AG08396 (cell line): ENCODE measurements around the gene ZDHHC21.
A peak's percentile ranks its signal among the peaks of the same experiment; 100 is the strongest.
"Not testable (repeated sequence)": the region's sequence is repeated elsewhere in the genome, so short reads cannot be mapped to it uniquely, and the experiment has no call there.

Experiments
- DNase-seq: peaks from one replicate; pipeline ENCODE4 v3.0.0; 2012; ENCODE audit warnings: low spot score, mixed read lengths

ZDHHC21 gene

DNA sequence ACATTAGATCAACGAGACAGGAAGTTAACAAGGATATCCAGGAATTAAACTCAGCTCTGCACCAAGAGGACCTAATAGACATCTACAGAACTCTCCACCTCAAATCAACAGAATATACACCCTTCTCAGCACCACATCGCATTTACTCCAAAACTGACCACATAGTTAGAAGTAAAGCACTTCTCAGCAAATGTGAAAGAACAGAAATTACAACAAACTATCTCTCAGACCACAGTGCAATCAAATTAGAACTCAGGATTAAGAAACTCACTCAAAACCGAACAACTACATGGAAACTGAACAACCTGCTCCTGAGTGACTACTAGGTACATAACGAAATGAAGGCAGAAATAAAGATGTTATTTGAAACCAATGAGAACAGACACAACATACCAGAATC lies 10.6 kb downstream of the ZDHHC21 start:
- DNase-seq: not testable (repeated sequence)

DNA sequence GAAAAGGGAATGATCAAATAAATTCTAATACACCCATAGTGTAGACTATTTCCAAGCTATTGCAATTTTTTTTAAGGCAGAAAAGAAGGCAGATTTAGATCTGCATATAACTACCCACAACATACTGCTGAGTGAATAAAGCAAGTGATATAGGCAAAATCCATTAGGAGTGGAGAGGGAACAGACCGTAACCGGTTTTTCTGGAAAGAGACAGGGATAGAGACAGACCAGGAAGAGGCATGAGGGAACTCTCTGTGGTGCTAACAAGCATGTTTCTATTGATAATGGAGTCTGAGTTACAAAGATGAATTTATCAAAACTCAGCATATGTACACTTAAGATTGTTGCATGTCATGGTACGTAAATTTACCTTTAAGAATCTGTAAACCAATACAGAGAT lies 14.5 kb downstream of the ZDHHC21 start:
- no peak for DNase-seq

DNA sequence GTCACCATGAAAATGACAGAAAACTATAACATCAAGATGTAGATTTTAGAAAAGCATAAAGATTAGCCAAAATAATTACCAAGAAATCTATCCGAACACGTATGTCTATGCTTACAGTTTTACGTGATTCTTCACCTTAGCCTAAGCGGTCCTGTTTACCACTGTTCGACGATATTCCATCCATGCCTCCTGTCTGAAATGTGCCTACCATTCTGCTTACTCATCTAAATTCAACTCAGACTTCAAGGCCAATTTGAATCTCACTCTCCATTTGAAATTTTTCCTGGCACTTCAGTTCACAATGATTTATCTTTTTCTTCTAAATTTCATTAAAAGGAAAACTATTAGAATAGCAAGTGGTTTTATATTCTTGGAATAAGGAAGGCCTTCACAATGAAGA lies 15.4 kb downstream of the ZDHHC21 start:
- no peak for DNase-seq

GRCh38 chr9:14677396-14677795 lies 15.8 kb downstream of the ZDHHC21 start:
- DNase-seq: no peak

GRCh38 chr9:14674630-14675029 lies 18.6 kb downstream of the ZDHHC21 start:
- no peak for DNase-seq

GRCh38 chr9:14671377-14671776 lies 21.9 kb downstream of the ZDHHC21 start:
- DNase-seq: no peak

DNA sequence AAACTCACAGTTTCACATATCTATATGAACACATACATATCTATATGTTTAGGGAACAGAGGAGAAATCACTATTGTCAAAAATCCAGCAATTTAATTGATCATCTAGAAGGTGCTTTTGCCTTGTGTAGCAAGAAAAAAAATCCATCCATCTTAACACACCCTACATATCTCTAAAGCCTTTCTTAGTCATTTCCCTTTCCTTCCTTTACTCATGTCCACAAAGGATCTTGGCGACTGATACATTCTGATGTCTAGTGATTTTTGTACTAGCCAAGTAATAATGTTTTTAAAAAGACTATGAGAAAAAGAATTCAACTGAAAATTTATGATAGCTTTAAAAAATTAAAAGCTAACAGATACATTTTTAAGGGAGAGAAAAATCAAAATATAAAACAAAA lies 22.5 kb downstream of the ZDHHC21 start:
- peak; percentile 23 for DNase-seq

- DNase-seq: not testable (repeated sequence)
These were observed 29.2 kb downstream of the ZDHHC21 start for GRCh38 chr9:14664022-14664421.

DNA sequence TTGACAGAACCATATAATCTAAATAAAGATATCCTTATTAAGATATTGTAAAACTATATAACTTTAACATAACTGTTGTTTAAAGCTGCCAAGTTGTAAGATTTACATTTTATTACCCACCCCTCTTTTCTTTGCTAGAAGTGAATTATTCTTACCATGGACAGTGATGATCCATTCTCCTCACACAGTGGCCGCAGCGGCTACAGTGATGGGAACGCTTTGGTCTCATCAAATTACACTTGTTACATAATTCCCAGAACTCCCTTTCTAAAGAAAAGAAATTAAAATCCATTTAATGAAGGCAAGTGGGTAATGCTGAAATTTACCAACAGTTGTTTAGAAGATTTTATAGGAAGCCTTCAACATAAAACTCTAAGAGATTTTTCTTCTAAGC lies 31.2 kb downstream of the ZDHHC21 start:
- no peak for DNase-seq

- DNase-seq: peak; percentile 33
These were observed 31.7 kb downstream of the ZDHHC21 start for GRCh38 chr9:14661421-14662059.

- no peak for DNase-seq
These were observed 32.5 kb downstream of the ZDHHC21 start for GRCh38 chr9:14660721-14661120.

GRCh38 chr9:14654932-14655331 lies 38.3 kb downstream of the ZDHHC21 start:
- DNase-seq: no peak

GRCh38 chr9:14653511-14653910 lies 39.7 kb downstream of the ZDHHC21 start:
- DNase-seq: no peak

DNA sequence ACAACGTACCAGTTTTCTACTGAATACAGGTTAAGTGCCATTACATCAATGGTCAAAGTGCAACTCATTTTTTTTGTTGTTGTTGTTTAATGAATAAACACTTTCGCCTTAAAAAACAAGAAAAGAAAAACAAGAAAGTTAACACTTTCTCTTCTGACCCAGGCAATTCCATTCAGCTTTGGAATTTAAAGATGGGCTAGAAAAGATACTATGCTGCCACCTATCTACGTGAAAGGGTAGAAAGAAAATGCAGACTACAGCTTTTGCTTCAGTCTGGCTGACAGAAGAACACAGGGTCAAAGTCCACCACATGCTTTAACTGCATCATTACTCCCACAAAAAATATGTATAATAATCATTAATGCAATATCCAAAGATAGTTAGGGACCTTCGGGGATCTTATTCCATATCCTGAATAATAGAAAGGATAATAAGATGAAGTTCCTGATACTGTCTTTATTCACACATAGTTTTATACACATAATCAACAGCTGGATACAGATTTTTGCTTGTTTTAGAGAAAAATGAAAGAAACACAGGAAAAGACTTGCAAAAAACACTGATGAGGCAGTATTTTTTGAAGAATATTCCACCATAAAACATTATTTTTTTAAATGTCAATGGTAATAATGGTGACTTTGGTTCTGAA lies 40.4 kb downstream of the ZDHHC21 start:
- DNase-seq: peak; percentile 38

GRCh38 chr9:14650596-14650995 lies 42.6 kb downstream of the ZDHHC21 start:
- no peak for DNase-seq

- no peak for DNase-seq
These were observed 47.6 kb downstream of the ZDHHC21 start for GRCh38 chr9:14645648-14646047.

DNA sequence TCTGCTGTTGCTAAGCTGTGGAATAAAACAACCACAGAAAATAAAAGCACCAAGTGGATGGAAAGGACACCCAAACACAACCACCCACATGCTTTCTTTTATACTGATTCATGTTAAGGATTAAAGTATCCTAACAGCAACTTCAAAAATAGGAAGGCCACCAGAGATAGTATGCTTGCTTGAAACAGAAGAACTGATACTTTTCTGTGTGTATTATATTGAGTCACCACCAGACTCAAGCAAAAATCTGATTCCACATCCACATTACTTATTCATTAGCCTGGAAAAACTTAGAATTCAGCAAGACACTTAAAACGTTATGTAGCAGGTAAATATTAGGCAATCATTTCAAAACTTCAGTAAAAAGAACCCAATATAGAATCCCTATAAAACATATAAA lies 52.3 kb downstream of the ZDHHC21 start:
- DNase-seq: no peak

GRCh38 chr9:14640294-14640693 lies 52.9 kb downstream of the ZDHHC21 start:
- DNase-seq: no peak

DNA sequence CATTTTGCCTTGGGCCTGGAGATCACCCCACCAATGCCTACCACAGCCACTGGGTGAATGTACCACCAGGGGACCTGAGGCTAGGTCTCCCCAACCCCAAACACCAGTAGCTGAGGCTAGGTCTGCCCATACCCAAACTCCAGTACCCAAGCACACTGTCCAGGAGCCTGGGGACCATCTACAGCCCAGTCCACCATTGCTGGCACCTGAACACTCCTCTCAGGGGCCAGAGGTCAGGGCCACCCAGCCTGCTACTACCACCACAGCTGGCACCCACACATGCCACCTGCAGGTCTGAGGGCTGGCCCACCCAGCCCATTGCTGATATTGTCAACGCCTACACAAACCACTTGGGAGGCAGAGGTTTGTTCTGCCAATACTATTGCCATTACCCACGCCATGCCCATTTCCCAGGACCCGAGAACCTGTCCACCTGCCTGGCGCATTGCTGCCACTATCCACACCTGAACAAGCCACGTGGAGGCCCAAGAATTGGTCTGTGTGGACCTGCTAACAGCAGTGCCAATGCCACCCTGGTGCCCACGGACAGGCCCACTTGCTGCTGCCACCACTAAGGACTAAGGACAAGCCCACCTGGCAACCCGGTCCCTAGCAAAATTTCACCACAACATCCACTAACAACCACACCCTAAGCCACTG lies 59.2 kb downstream of the ZDHHC21 start:
- no peak for DNase-seq

DNA sequence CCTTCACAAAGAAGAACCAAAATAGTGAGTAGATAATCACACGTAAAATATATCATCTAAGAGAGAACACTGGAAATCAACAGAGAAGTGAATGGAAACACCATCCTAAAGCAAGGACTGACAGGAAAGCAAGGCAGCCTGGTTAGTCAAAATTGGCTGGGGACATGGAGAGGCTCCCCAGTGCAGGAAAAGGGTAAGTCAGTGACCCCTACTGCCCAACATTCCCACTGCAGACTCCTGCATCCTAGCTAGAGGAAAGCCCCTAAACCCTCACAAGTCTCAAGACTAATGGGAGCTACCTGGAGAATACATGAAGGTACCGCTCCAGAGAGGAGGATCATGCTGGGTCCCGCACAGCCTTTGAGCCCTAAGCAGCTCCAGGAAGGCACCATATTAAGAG lies 60.1 kb downstream of the ZDHHC21 start:
- no peak for DNase-seq

GRCh38 chr9:14627513-14627912 lies 65.7 kb downstream of the ZDHHC21 start:
- DNase-seq: no peak

DNA sequence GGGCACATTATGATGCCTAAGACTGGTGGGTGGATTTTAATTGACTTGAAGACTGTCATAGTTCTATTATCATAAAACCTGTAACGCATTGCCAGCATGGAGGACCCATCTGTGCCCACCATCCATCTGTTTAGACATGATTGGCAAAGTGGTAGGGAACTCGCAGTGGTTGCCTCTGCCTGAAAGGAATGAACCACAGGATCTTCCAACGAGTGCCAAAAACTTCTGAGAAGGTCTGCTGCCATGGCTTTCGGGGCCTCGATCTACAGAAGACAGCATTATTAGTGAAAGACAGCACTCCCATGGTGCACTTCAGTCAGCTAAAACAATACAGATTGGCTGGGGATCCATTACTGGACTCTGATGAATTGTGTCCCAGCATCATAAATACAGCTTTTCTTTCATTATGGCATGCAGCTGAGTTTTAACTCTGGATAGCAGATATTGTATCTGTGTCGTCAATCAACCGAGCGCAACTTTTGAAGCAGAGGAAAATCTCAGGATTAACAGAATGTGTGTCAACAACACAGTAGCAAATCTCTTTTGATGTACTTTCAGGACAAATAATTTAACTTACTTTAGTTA lies 74.3 kb downstream of the ZDHHC21 start:
- no peak for DNase-seq
